MCF 10A (cell line): ENCODE results near the gene NR1H2. TPM values are rescaled to one million over a fixed set of nuclear protein-coding genes. Genes with fewer than 3 reads are reported as not detected.

Experiments
- BruUV-seq: library from RNA; stranded (reverse); fragments of 400-500 nt; replicated peaks from 2 replicates; lab custom pipeline; 2021; lab: Mats Ljungman, UMichigan
- CTCF ChIA-PET: fragments of 300-600 bp; sonication (Branson Sonifier 250); formaldehyde crosslinking; extraction: SDS; loops from one replicate; lab custom pipeline; 2021; ENCODE audit warnings: antibody characterized with exemption, inconsistent platforms; lab: Yijun Ruan, JAX
- POLR2A ChIA-PET: fragments of 300-600, 350-650 bp; sonication (Branson Sonifier 250); formaldehyde crosslinking; extraction: SDS; loops from one replicate; lab custom pipeline; 2020; ENCODE audit warnings: antibody characterized with exemption, inconsistent platforms; lab: Yijun Ruan, JAX
- DNase-seq: peaks from one replicate; pipeline ENCODE4 v3.0.0-alpha.2; 2018; ENCODE audit not compliant: unreplicated experiment
- H3K27ac Mint-ChIP-seq: one replicate; pipeline ENCODE4 v1.8.0; 2022; ENCODE audit warnings: mild to moderate bottlenecking, low read depth, mixed read lengths; ENCODE audit not compliant: unreplicated experiment
- H3K27me3 Mint-ChIP-seq: one replicate; pipeline ENCODE4 v1.8.0; 2022; ENCODE audit warnings: mixed read lengths; ENCODE audit not compliant: insufficient read depth, unreplicated experiment
- H3K36me3 Mint-ChIP-seq: one replicate; pipeline ENCODE4 v1.8.0; 2022; ENCODE audit warnings: mild to moderate bottlenecking, moderate library complexity, mixed read lengths; ENCODE audit not compliant: insufficient read depth, unreplicated experiment
- H3K4me1 Mint-ChIP-seq: one replicate; pipeline ENCODE4 v1.8.0; 2022; ENCODE audit warnings: mixed read lengths; ENCODE audit not compliant: insufficient read depth, unreplicated experiment
- H3K4me3 Mint-ChIP-seq: one replicate; pipeline ENCODE4 v1.8.0; 2022; ENCODE audit warnings: mild to moderate bottlenecking, moderate library complexity, mixed read lengths; ENCODE audit not compliant: unreplicated experiment
- H3K9me3 Mint-ChIP-seq: one replicate; pipeline ENCODE4 v1.8.0; 2022; ENCODE audit warnings: mixed read lengths; ENCODE audit not compliant: unreplicated experiment
- CTCF ChIP-seq: fragments of 200-600 bp; IDR thresholded peaks from one replicate; pipeline ENCODE4 v1.8.0; 2022; ENCODE audit warnings: antibody characterized with exemption, mild to moderate bottlenecking; ENCODE audit not compliant: unreplicated experiment
- intact Hi-C: fragments of 100-400 bp; cut with micrococcal nuclease; formaldehyde crosslinking; loops from 2 replicates; pipeline ENCODE4 v1.14.1; 2022
- total RNA-seq: library from RNA; stranded (reverse); gene quantifications from 2 replicates; pipeline ENCODE4 v1.2.3, GENCODE V29; 2022

NR1H2 gene
- total RNA-seq, 1 experiment from 2014 or later: 62.0 TPM

GRCh38 chr19:50383001-50383851 lies 7.0 kb downstream of the NR1H2 start:
- intact Hi-C loops: no loop called here
- ChIA-PET CTCF (interaction anchor here (0.6 kb wide), 1 partner anchor 1425 kb away, joined by 3 read pairs; no protein-coding TSS in a partner anchor), POLR2A (interaction anchor here (0.6 to 2.7 kb wide), 9 partner anchors 8 to 544 kb away, joined by 3 to 19 read pairs (median 4); partner anchors contain the start of genes JOSD2 and NR1H2)
- Mint-ChIP-seq H3K36me3 (peaks cover 51% of the 10 kb centered on the region), H3K9me3 (no peaks in the 10 kb centered on the region), H3K27ac (peak overlapping the region; percentile 72), H3K4me1 (peaks cover 22% of the 10 kb centered on the region), H3K27me3 (no peaks in the 10 kb centered on the region), H3K4me3 (peak overlapping the region; percentile 85)
- DNase-seq: no peak
- no peak for TF ChIP-seq CTCF
- BruUV-seq: no TSS peak

- DNase-seq: peak; percentile 98
- Mint-ChIP-seq H3K4me3 (peak within 1 kb of the TSS; percentile 85), H3K9me3 (no peaks in the 10 kb centered on the region), H3K27me3 (no peaks in the 10 kb centered on the region), H3K4me1 (peaks cover 22% of the 10 kb centered on the region), H3K36me3 (peaks cover 52% of the 10 kb centered on the region), H3K27ac (peak within 1 kb of the TSS; percentile 72)
- ChIA-PET CTCF (no interaction called here), POLR2A (interaction anchor here (0.6 to 2.7 kb wide), 18 partner anchors 9 to 1392 kb away, joined by 3 to 19 read pairs (median 4); partner anchors contain the start of genes EMC10, GARIN5A, JOSD2 and NR1H2)
- no TSS peak for BruUV-seq
- TF ChIP-seq CTCF: no peak
- intact Hi-C loops: loop anchor here (1.0 kb wide), 1 partner anchor 92 kb away; the partner anchor contains the start of genes EMC10 and GARIN5A
Measured at GRCh38 chr19:50383852-50384684, 7.8 kb downstream of the NR1H2 start, which contains the start of gene POLD1. TSS of gene POLD1 (plus strand) at chr19:50384347. CDS start at chr19:50398852, 14,505 bp downstream.

GRCh38 chr19:50384685-50385535 lies 8.7 kb downstream of the NR1H2 start:
- DNase-seq: peak; percentile 23
- Mint-ChIP-seq H3K27me3 (no peaks in the 10 kb centered on the region), H3K9me3 (no peaks in the 10 kb centered on the region), H3K4me3 (peak overlapping the region; percentile 85), H3K36me3 (peaks cover 48% of the 10 kb centered on the region), H3K27ac (peak overlapping the region; percentile 72), H3K4me1 (peaks cover 22% of the 10 kb centered on the region)
- CTCF ChIA-PET: interaction anchor here (0.5 to 1.1 kb wide), 2 partner anchors 19 to 560 kb away, joined by 4 to 5 read pairs; partner anchors contain the start of gene NAPSA
- no TSS peak for BruUV-seq
- intact Hi-C loops: loop anchor here (1.0 kb wide), 1 partner anchor 91 kb away; the partner anchor contains the start of genes EMC10 and GARIN5A
- POLR2A ChIA-PET: interaction anchor here (0.6 to 2.7 kb wide), 18 partner anchors 9 to 1393 kb away, joined by 3 to 19 read pairs (median 4); partner anchors contain the start of genes EMC10, GARIN5A, JOSD2 and NR1H2
- TF ChIP-seq CTCF: no peak
